H1 (cell line): ENCODE results near the gene POLR3E. TPM values are rescaled to one million over a fixed set of nuclear protein-coding genes. Genes with fewer than 3 reads are reported as not detected.

Source experiments
- CTCF ChIA-PET: fragments of 300-600 bp; sonication (Branson Sonifier 250); formaldehyde crosslinking; loops from one replicate; lab custom pipeline; 2021; ENCODE audit not compliant: partially characterized antibody; lab: Charles Lee
- POLR2A ChIA-PET: fragments of 300-600 bp; sonication (Branson Sonifier 250); formaldehyde crosslinking; loops from one replicate; lab custom pipeline; 2021; ENCODE audit warnings: inconsistent platforms; ENCODE audit not compliant: partially characterized antibody; lab: Charles Lee
- DNase-seq, 2 experiments: peaks; one replicate each; pipeline versions ENCODE4 v3.0.0 to v3.0.0-alpha.2; 2010 to 2022; ENCODE audit warnings: low spot score in 2 of 2, low read depth in 1 of 2, mixed read lengths in 1 of 2
- FAIRE-seq: peaks from 2 replicates; lab custom pipeline; 2011; peaks lifted over from hg19 to GRCh38; lab: Jason Lieb, UNC
- H2AFZ ChIP-seq: 2 replicates; pipeline ENCODE4 v1.8.1; 2012; ENCODE audit warnings: low read length, inconsistent platforms
- H2AK5ac ChIP-seq: 2 replicates; pipeline ENCODE4 v1.6.1; 2013; ENCODE audit warnings: low read depth, low read length
- H2BK120ac ChIP-seq: replicated peaks from 2 replicates; pipeline ENCODE3; 2013; ENCODE audit warnings: low read depth, low read length, inconsistent platforms
- H2BK12ac ChIP-seq: 2 replicates; pipeline ENCODE4 v1.6.1; 2013; ENCODE audit warnings: low read depth, low read length
- H2BK15ac ChIP-seq: 2 replicates; pipeline ENCODE4 v1.6.1; 2013; ENCODE audit warnings: low read length
- H2BK20ac ChIP-seq: 2 replicates; pipeline ENCODE4 v1.6.1; 2013; ENCODE audit warnings: low read length
- H2BK5ac ChIP-seq: 2 replicates; pipeline ENCODE4 v1.6.1; 2013; ENCODE audit warnings: low read depth, low read length
- H3K14ac ChIP-seq: 2 replicates; pipeline ENCODE4 v1.6.1; 2013; ENCODE audit warnings: inconsistent platforms; ENCODE audit not compliant: insufficient read length
- H3K18ac ChIP-seq: 2 replicates; pipeline ENCODE4 v1.6.1; 2013; ENCODE audit warnings: low read length; ENCODE audit errors: extremely low read depth
- H3K23ac ChIP-seq: 2 replicates; pipeline ENCODE4 v1.6.1; 2013; ENCODE audit warnings: inconsistent platforms; ENCODE audit not compliant: insufficient read length
- H3K23me2 ChIP-seq: 2 replicates; pipeline ENCODE4 v1.6.1; 2013; ENCODE audit warnings: low read depth, low read length
- H3K27ac ChIP-seq: 2 replicates; pipeline ENCODE4 v1.6.1; 2011; ENCODE audit warnings: low read depth, low read length, inconsistent platforms
- H3K27me3 ChIP-seq, 4 experiments: replicated peaks in 1 of 4; 1 replicate in 1 of 4; 2 replicates in 3 of 4; pipeline versions ENCODE4 v1.6.1 to v1.8.1; 2011 to 2013; ENCODE audit warnings: low read length in 3 of 4, mild to moderate bottlenecking in 3 of 4, inconsistent platforms in 2 of 4, mixed read lengths in 2 of 4, moderate library complexity in 1 of 4; ENCODE audit not compliant: control insufficient read depth in 3 of 4, insufficient read depth in 3 of 4; ENCODE audit errors: extremely low read depth in 1 of 4
- H3K36me3 ChIP-seq, 4 experiments: 2 replicates each; pipeline versions ENCODE4 v1.6.1 to v1.8.1; 2011 to 2013; ENCODE audit warnings: mild to moderate bottlenecking in 4 of 4, low read length in 3 of 4, moderate library complexity in 2 of 4, control low read depth in 1 of 4, inconsistent platforms in 1 of 4; ENCODE audit not compliant: insufficient read depth in 4 of 4, control insufficient read depth in 2 of 4
- H3K4ac ChIP-seq: replicated peaks from 2 replicates; pipeline ENCODE3; 2013; ENCODE audit warnings: low read length, low read depth, mixed read lengths, inconsistent platforms; ENCODE audit not compliant: insufficient read length
- H3K4me1 ChIP-seq, 4 experiments: replicated peaks in 1 of 4; 1 replicate in 1 of 4; 2 replicates in 3 of 4; pipeline versions ENCODE4 v1.6.1 to v1.8.1; 2011 to 2013; ENCODE audit warnings: low read length in 3 of 4, inconsistent platforms in 2 of 4, mixed read lengths in 1 of 4; ENCODE audit not compliant: insufficient read depth in 4 of 4, control insufficient read depth in 3 of 4
- H3K4me2 ChIP-seq, 2 experiments: 2 replicates each; pipeline versions ENCODE4 v1.6.1 to v1.8.1; 2011 to 2013; ENCODE audit warnings: low read depth in 2 of 2, low read length in 2 of 2, control low read depth in 1 of 2, inconsistent platforms in 1 of 2, mild to moderate bottlenecking in 1 of 2; ENCODE audit not compliant: insufficient read depth in 1 of 2
- H3K4me3 ChIP-seq, 4 experiments: fragments of 200-600, 300-600 bp in 1 of 4; sonication (generic), shearing (Covaris generic), sonication (Bioruptor Twin) in 1 of 4; 2 replicates each; pipeline versions ENCODE4 v1.5.1 to v1.8.1; 2011 to 2016; ENCODE audit warnings: low read length in 4 of 4, low read depth in 3 of 4, control low read depth in 2 of 4, inconsistent platforms in 2 of 4, mild to moderate bottlenecking in 2 of 4, mixed read lengths in 1 of 4, moderate library complexity in 1 of 4; ENCODE audit not compliant: insufficient read depth in 2 of 4; ENCODE audit errors: extremely low read depth in 1 of 4
- H3K56ac ChIP-seq: replicated peaks from 2 replicates; pipeline ENCODE3; 2013; ENCODE audit warnings: low read depth, mild to moderate bottlenecking, mixed read lengths, low read length, inconsistent platforms; ENCODE audit not compliant: insufficient read length
- H3K79me1 ChIP-seq: 2 replicates; pipeline ENCODE4 v1.6.1; 2013; ENCODE audit warnings: low read depth, low read length, control low read depth
- H3K79me2 ChIP-seq, 2 experiments: 2 replicates each; pipeline versions ENCODE4 v1.6.1 to v1.8.1; 2012 to 2013; ENCODE audit warnings: low read length in 2 of 2, mild to moderate bottlenecking in 2 of 2, inconsistent platforms in 1 of 2; ENCODE audit not compliant: insufficient read depth in 2 of 2, control insufficient read depth in 1 of 2
- H3K9ac ChIP-seq, 4 experiments: replicated peaks in 1 of 4; 1 replicate in 1 of 4; 2 replicates in 3 of 4; pipeline versions ENCODE4 v1.6.1 to v1.8.1; 2011 to 2013; ENCODE audit warnings: low read depth in 3 of 4, low read length in 3 of 4, control low read depth in 2 of 4, mild to moderate bottlenecking in 2 of 4, moderate library complexity in 2 of 4, inconsistent platforms in 1 of 4; ENCODE audit errors: extremely low read depth in 1 of 4
- H3K9me3 ChIP-seq, 2 experiments: 2 replicates each; pipeline versions ENCODE4 v1.6.1 to v1.8.1; 2012 to 2013; ENCODE audit warnings: mild to moderate bottlenecking in 2 of 2, moderate library complexity in 2 of 2, control low read depth in 1 of 2, inconsistent platforms in 1 of 2, low read depth in 1 of 2, low read length in 1 of 2, mixed read lengths in 1 of 2; ENCODE audit not compliant: insufficient read depth in 2 of 2
- H4K20me1 ChIP-seq, 2 experiments: replicated peaks in 1 of 2; 2 replicates each; pipeline versions ENCODE3 to v1.8.1; 2011 to 2013; ENCODE audit warnings: inconsistent platforms in 2 of 2, low read length in 2 of 2, mild to moderate bottlenecking in 1 of 2; ENCODE audit not compliant: insufficient read depth in 2 of 2, control insufficient read depth in 1 of 2
- H4K5ac ChIP-seq: 2 replicates; pipeline ENCODE4 v1.6.1; 2013; ENCODE audit warnings: low read length, low read depth, mixed read lengths, inconsistent platforms; ENCODE audit not compliant: insufficient read length
- H4K8ac ChIP-seq: 2 replicates; pipeline ENCODE4 v1.8.0; 2013; ENCODE audit warnings: mild to moderate bottlenecking, moderate library complexity, low read length, inconsistent platforms; ENCODE audit not compliant: insufficient read depth; ENCODE audit errors: extremely low read depth
- H4K91ac ChIP-seq: replicated peaks from 2 replicates; pipeline ENCODE3; 2013; ENCODE audit warnings: low read length, mixed read lengths, inconsistent platforms; ENCODE audit not compliant: insufficient read length
- HDAC2 ChIP-seq, 2 experiments: fragments of 300-600 bp in 1 of 2; sonication (generic) in 1 of 2; IDR thresholded peaks; 2 replicates each; pipeline ENCODE4 v1.6.1; 2011 to 2012; ENCODE audit warnings: low read depth in 2 of 2, low read length in 2 of 2, mild to moderate bottlenecking in 2 of 2, moderate library complexity in 2 of 2, borderline replicate concordance in 1 of 2, inconsistent platforms in 1 of 2
- NANOG ChIP-seq: IDR thresholded peaks from 2 replicates; pipeline ENCODE4 v1.6.1; 2011; ENCODE audit warnings: low read length, low read depth, mild to moderate bottlenecking, inconsistent platforms; ENCODE audit not compliant: insufficient read depth, poor library complexity, severe bottlenecking
- WGBS, 2 experiments: shearing (Covaris generic) in 1 of 2; methylation state at CpG; one replicate each; pipeline versions ENCODE4 v1.1.6 to v1.1.7; 2013 to 2015; ENCODE audit warnings: low lambda C conversion rate in 2 of 2, mixed read lengths in 2 of 2, inconsistent platforms in 1 of 2, low coverage in 1 of 2, missing lambda C conversion rate in 1 of 2; ENCODE audit not compliant: insufficient replicate concordance in 2 of 2, insufficient coverage in 1 of 2, insufficient read length in 1 of 2; ENCODE audit errors: extremely low coverage in 1 of 2, missing lambda C conversion rate in 1 of 2; 5-methylcytosine and 5-hydroxymethylcytosine counted together
- polyA plus RNA-seq, 7 experiments: library from polyadenylated mRNA; depleted of rRNA in 3 of 7; stranded (reverse) in 5 of 7; unstranded in 2 of 7; fragments of >200 nt in 5 of 7; fragments of 200-250 nt in 2 of 7; gene quantifications; 1 replicate in 5 of 7; 2 replicates in 1 of 7; 4 replicates in 1 of 7; pipeline versions ENCODE4 v1.2.1 to v1.2.3, GENCODE V29; 2011 to 2013; ENCODE audit warnings: missing spikeins in 2 of 7, mixed read lengths in 2 of 7
- total RNA-seq: library from RNA; stranded (reverse); fragmentation: NEBNext Ultra II Directional; extraction: Animal tissue kit (Norgen Biotek cat#: 25700); gene quantifications from 2 replicates; pipeline ENCODE4 v1.2.1, GENCODE V29; 2021
- TF ChIP-seq, protein P1 (sequence below): IDR thresholded peaks from 2 replicates; pipeline ENCODE4 v1.6.1; 2012; ENCODE audit warnings: inconsistent platforms

POLR3E gene
- total and polyA plus RNA-seq, 2 of the 8 experiments (the other 6 are each of a cell fraction or from before 2014, with no cell fraction given) = 96.5 to 125 TPM

DNA sequence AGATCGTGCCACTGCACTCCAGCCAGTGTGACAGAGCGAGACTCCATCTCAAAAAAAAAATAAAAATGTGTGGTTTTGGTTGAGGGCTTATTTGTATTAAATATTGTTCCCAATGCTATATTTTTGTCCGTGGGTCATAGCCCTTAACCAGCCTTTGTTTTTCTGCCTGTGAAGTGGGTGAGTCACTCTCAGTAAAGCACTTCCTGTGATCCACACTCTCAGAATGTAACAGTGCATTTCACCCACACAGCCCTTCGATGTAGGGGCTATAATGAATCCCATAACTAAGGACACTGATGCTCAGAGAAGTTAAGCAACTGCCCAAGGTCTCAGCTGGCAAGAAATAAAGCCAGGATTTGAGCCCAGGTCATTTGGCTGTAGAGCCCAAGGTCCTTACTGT is 34.7 kb upstream of the POLR3E start:
- Histone ChIP-seq H3K23me2 (no peaks in the 10 kb centered on the region), H3K4me1 (no peaks in the 10 kb centered on the region), H2BK15ac (no peak overlapping the region), H4K5ac (no peak overlapping the region), H3K79me1 (peaks cover 2% of the 10 kb centered on the region; the same call in 1 of the 2 replicates), H3K18ac (no peak overlapping the region), H3K9ac (no peak overlapping the region), H3K23ac (no peak overlapping the region), H3K4ac (no peak overlapping the region), H3K56ac (no peak overlapping the region), H2AK5ac (no peak overlapping the region), H3K9me3 (no peaks in the 10 kb centered on the region), H4K91ac (no peak overlapping the region), H3K14ac (no peak overlapping the region), H3K4me3 (no peak overlapping the region), H2BK12ac (no peak overlapping the region), H2BK120ac (no peak overlapping the region), H4K20me1 (no peaks in the 10 kb centered on the region), H2BK5ac (no peak overlapping the region)
- ChIA-PET CTCF (interaction anchor here (0.6 to 2.4 kb wide), 2 partner anchors 10 to 24 kb away, joined by 3 to 6 read pairs; no protein-coding TSS in a partner anchor), POLR2A (interaction anchor here (0.7 to 1.8 kb wide), 2 partner anchors 20 to 59 kb away, joined by 3 to 4 read pairs; no protein-coding TSS in a partner anchor)
- FAIRE-seq = no peak
- TF ChIP-seq NANOG (no peak), HDAC2 (IDR thresholded peaks at IDR 0.05; ENCODE audit: borderline replicate concordance in 1 of 2, low read depth in 2 of 2, low read length in 2 of 2) (no peak)
- TF ChIP-seq, protein P1, sequence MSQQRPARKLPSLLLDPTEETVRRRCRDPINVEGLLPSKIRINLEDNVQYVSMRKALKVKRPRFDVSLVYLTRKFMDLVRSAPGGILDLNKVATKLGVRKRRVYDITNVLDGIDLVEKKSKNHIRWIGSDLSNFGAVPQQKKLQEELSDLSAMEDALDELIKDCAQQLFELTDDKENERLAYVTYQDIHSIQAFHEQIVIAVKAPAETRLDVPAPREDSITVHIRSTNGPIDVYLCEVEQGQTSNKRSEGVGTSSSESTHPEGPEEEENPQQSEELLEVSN = no peak
- TF ChIP-seq, all 59 proteins: peak for 0
- H3K79me2 ChIP-seq = no peaks in the 10 kb centered on the region
- H3K27ac ChIP-seq = no peak overlapping the region
- peaks cover 3 to 30% (median 17%) of the 10 kb centered on the region in 4 experiments for H3K36me3 ChIP-seq
- DNase-seq = no peak
- no peak overlapping the region for H2BK20ac ChIP-seq
- H2AFZ ChIP-seq = no peak overlapping the region
- H3K27me3 ChIP-seq = no peaks in the 10 kb centered on the region
- H4K8ac ChIP-seq = no peak overlapping the region
- WGBS, 2 experiments = 84% methylated on average over 4 of the region's 4 CpGs; no CpG with 5 or more reads in 1 of the 2 experiments
- H3K4me2 ChIP-seq = no peak overlapping the region
